ENCODE data around the gene KDM5A.
"Not testable (repeated sequence)": the region's sequence is repeated elsewhere in the genome, so short reads cannot be mapped to it uniquely, and the experiment has no call there.

Gene KDM5A

GRCh38 chr12:308511-308910 is 80.6 kb downstream of the KDM5A start:
- no peak for DNase-seq (ENCODE audit: low read depth)
- no peak for TF ChIP-seq CTCF (IDR thresholded peaks at IDR 0.05; ENCODE audit: low read depth, low read length, missing control alignments)
- H3K4me3 ChIP-seq (ENCODE audit: low read depth, low read length), result no peak overlapping the region

- TF ChIP-seq CTCF (IDR thresholded peaks at IDR 0.05; ENCODE audit: low read depth, low read length, missing control alignments), result no peak
- no peak for DNase-seq (ENCODE audit: low read depth)
- H3K4me3 ChIP-seq (ENCODE audit: low read depth, low read length), result no peak overlapping the region
Measured at GRCh38 chr12:307406-307805, 81.7 kb downstream of the KDM5A start.

- TF ChIP-seq CTCF (IDR thresholded peaks at IDR 0.05; ENCODE audit: low read depth, low read length, missing control alignments), result no peak
- no peak for DNase-seq (ENCODE audit: low read depth)
- H3K4me3 ChIP-seq (ENCODE audit: low read depth, low read length), result no peak overlapping the region
Measured at GRCh38 chr12:304805-305204, 84.3 kb downstream of the KDM5A start.

- not testable (repeated sequence) for H3K4me3 ChIP-seq (ENCODE audit: low read depth, low read length); DNase-seq (ENCODE audit: low read depth)
Measured at GRCh38 chr12:302766-303165, 86.4 kb downstream of the KDM5A start.

- not testable (repeated sequence) for H3K4me3 ChIP-seq (ENCODE audit: low read depth, low read length)
Measured at GRCh38 chr12:300166-300565, 89.0 kb downstream of the KDM5A start.

GRCh38 chr12:299511-299910 is 89.6 kb downstream of the KDM5A start:
- H3K4me3 ChIP-seq (ENCODE audit: low read depth, low read length); DNase-seq (ENCODE audit: low read depth): not testable (repeated sequence)

More at GRCh38 chr12:300166-300565, 89.0 kb downstream of the KDM5A start:
- not testable (repeated sequence) for DNase-seq (ENCODE audit: low read depth)

- DNase-seq (ENCODE audit: low read depth); H3K4me3 ChIP-seq (ENCODE audit: low read depth, low read length): not testable (repeated sequence)
Measured at GRCh38 chr12:298059-298458, 91.1 kb downstream of the KDM5A start.

GRCh38 chr12:295132-295531 is 94.0 kb downstream of the KDM5A start:
- DNase-seq (ENCODE audit: low read depth), result no peak
- H3K4me3 ChIP-seq (ENCODE audit: low read depth, low read length), result no peak overlapping the region
- no peak for TF ChIP-seq CTCF (IDR thresholded peaks at IDR 0.05; ENCODE audit: low read depth, low read length, missing control alignments)

GRCh38 chr12:293199-293598 is 95.9 kb downstream of the KDM5A start:
- H3K4me3 ChIP-seq (ENCODE audit: low read depth, low read length), result no peak overlapping the region
- no peak for DNase-seq (ENCODE audit: low read depth)
- TF ChIP-seq CTCF (IDR thresholded peaks at IDR 0.05; ENCODE audit: low read depth, low read length, missing control alignments), result no peak
